Activated effector memory CD4-positive, alpha-beta T cell treated with anti-CD3 and anti-CD28 coated beads, Interleukin-2, amount 50 U/mL, for 16 hours (primary cell): ENCODE data around the gene TMPRSS6.
"Not testable (repeated sequence)": the region's sequence is repeated elsewhere in the genome, so short reads cannot be mapped to it uniquely, and the experiment has no call there.

Experiments used
- DNase-seq: peaks from one replicate; pipeline ENCODE4 v3.0.0-alpha.2; 2020

Gene TMPRSS6

DNA sequence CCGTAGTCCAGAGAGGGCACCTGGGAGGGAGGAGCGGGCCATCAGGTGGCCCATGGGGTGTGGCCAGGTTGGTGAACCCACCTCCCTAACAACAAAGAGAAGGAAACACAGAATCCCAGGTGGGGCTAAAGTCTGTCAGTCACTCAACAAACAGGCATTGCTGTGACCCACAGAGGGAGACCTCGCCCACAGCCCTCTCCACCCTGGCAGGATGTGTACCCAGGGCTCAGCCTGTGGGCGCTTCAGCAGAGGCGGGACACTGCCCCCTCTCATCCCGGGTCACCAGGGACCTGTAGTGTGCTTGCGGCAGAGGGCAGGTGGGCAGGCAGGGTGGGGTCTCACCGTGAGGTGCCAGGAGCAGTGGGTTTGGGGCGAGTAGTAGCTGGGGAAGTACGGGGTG lies 25.1 kb downstream of the TMPRSS6 start:
- no peak for DNase-seq

DNA sequence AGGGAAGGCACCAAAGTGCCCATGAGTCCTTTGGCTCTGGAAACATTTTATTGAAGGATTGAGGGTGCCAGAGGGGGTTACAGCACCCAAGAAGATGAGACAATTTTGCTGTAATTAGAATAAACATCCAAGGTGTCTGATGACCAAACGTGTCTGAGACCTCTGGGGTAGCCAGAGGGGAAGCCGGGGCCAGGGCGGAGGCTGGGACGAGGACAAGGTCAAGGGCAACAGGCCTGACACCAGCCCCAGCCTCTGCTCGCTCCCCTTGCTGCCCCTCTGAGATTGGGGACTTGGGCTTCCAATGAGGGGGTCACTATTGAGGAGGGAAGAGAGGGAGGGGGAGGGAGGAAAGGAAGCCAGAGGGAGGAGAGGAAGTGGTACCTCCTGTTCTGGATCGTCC lies 25.6 kb downstream of the TMPRSS6 start:
- DNase-seq, result no peak

DNA sequence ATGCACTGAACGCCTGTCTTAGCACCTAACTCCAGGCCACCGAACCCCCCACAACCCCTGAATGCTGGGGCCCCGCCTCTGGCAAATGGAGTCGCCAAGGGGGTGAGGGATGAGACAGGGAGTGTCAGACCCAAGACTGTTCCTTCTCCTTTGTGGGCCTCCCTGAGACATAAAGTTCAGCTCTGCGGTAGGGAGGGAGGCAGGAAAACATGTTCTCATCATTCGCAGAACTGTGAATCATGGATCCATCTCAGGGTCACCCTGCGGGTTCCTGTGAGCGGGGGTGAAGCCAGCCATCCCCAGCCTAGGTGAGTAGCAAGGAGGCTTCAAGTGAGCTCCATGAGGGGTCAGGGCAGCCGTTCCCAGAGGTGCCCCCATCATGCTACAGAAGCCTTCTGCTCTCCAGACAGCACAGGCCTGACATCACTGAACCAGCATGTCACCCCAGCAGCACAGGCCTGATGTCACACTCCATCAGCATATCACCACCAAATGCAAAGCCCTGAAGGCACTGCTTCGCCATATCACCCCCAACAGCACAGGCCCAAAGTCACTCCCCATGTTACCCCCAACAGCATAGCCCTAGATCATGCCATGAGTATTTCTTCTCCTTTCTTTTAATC lies 27.2 kb downstream of the TMPRSS6 start:
- peak; percentile 75 for DNase-seq

DNA sequence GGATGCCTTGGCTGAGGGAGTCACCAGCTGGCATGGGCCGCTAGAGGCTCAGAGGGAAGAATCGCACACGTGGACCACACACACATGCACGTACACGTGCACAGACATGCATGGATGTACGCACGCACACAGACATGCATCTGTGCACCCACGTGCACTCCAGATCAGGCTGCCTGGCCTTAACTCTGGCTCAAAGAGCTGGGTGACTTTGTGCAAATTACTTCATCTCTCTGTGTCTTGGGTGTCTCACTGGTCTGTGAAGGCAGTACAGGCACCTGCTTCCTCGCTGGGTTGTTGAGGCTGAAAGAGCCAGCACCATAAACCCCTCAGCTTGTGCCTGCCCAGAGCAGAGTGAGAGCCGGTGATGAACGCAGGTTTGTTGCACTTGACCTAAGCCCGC lies 28.7 kb downstream of the TMPRSS6 start:
- no peak for DNase-seq

DNA sequence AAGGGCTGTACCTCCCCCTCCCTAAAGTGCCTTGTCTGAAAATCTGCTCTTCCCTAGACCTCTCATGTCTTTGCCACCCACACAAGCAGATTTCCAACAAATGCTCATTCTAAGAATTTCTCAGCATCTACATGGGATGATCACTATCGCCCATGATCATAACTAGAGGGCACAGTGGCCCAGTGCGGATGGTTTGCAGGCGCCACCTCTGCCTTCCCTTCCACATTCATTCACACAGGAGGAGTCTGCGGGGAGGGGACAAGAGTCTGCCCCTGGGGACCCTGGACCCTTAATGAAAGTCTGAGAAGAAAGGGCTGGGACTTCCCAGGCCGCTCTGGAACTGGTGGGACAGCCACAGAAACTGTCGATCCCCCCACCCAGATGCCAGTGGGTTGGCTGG lies 29.1 kb downstream of the TMPRSS6 start:
- DNase-seq, result no peak

DNA sequence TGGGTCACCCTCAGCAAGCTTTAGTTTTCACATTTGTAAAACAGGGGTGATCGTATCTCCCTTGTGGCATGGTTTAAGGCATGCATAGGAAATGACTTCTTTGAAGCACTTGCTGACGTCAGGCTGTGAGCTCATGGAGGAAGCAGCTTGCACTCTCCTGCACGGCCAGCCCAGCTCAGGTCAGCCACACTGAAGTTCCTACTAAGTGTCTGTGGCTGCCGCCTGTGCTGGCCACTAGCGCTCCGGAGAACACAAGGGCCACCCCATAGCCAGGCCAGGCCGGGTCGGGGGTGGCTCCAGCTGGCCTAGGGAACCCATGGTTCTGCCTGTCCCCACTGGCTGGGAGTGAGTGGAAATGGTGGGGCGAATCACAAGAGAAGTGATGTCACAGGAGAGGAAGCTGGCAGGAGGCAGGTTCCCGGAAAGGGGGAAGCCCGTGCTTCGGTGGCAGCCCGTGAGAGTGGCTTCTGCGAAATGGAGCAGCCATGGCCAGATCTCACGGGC lies 29.8 kb downstream of the TMPRSS6 start:
- DNase-seq, result peak; percentile 90

DNA sequence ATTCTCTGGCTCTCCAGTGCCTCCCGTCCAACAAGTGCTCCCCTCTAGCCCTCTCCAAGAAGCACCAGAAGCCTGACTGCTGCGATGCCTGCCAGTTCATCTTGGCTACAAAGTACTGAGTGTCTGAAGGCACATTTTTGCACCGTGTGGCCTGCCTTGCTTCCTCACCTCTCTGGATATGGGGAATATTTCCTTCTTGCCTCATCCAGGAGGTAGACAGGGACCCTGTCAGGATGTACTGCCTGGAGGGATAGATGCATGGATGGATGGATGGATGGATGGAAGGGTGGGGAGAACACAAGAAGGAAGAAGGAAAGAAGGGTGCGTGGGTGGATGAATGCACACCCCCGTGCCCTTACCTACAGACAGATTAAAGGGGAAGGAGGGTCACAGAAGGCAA lies 30.4 kb downstream of the TMPRSS6 start:
- no peak for DNase-seq

DNA sequence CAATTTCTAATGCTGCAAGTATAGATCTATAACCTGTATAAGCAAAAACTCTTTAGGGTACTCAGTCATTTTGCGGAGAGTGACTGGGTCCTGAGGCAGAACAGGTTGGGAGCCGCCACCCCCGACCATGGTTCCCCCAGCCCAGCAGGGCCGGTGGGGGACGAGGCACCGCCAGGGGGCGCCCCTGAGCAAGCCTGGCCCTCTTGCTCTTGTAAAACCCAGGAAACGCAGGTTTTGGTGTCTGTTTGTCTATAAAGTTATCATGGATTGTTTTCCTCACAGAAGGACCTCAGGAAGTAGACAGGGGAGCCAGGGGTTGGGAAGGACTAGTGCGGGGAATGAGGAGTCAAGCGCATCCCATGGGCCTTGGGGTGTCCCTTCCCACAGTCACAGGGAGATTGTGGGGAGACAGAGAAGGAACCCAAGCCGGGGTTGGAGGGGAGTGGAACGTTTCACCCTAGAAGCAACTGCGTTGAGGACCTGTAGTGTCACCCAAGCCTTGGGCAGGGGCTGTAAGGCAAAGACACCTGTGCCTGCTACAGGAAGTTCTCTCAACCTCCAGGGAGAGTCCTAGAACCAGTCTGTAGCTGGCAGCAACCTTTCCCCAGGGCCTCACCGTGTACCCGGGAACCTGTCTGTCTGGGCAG lies 31.6 kb downstream of the TMPRSS6 start:
- DNase-seq, result peak; percentile 95

DNA sequence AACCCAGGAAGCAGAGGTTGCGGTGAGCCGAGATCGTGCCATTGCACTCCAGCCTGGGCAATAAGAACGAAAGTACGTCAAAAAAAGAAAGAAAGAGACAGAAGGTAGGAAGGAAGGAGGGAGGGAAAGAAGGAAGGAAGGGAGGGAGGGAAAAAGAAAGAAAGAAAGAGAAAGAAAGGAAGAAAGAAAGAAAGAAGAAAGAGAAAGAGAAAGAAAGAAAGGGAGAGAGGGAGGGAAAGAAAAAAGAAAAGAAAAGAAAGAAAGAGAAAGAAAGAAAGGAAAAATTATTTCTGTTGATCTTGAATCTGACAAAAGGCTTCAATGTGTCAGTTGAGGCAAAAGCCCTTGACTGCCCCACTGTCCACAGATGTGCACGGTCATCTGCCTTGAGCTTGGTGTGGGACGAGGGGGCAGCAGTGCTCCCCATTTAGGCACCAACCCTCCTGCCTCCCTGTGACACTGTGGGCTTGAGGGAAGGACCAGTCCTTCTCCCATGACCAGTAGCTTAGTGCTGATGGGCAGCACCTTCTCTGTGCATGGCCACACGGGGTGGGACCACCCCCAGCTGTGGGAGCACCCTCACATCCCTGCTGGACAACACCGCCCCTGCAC lies 33.6 kb downstream of the TMPRSS6 start:
- DNase-seq, result no peak

DNA sequence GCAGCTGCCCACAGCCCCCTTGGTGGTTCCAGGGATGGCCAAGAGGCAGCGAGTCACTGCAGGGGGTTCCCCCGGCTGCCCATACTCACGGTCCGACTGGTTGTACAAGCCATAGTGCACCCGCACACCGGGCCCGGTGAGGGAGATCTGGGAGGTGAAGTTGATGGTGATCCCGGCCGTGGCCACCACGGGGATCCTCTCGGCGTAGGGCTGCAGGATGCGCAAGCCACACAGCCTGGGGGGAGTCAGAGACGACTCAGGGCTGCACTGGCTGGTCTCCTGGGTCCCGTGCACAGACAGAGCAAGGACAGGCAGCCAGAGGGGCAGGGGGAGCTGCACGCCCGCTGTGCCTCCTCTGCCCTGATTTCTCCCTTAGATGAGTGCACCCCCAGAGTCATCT lies 34.5 kb downstream of the TMPRSS6 start:
- DNase-seq, result no peak

DNA sequence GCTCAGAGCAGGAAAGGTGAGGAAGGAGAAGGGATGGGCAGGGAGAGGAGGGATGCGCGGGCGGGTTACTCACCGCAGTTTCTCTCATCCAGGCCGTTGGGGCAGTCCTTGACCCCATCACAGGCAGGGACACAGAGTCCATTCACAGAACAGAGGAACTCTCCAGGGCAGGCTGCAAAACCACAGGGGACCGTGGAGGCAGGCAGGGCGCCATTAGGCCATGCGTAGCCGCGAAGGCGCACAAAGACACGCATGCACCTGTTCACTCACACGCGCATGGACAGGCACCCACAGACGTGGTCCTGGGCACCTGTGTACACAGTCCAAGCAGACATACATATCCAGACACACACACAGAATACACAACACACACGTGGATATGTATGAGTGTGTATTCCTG lies 35.0 kb downstream of the TMPRSS6 start:
- no peak for DNase-seq

DNA sequence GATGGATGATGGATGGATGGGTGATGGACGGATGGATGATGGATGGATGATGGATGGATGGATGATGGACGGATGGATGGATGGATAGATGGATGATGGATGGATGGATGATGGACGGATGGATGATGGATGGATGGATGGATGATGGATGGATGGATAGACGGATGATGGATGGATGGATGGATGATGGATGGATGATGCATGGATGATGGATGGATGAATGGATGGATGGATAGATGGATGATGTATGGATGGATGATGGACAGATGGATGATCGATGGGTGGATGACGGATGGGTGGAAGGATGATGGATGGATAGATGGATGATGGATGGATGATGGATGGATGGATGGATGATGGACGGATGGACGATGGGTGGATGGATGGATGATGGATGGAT lies 36.8 kb downstream of the TMPRSS6 start:
- DNase-seq, result no peak

DNA sequence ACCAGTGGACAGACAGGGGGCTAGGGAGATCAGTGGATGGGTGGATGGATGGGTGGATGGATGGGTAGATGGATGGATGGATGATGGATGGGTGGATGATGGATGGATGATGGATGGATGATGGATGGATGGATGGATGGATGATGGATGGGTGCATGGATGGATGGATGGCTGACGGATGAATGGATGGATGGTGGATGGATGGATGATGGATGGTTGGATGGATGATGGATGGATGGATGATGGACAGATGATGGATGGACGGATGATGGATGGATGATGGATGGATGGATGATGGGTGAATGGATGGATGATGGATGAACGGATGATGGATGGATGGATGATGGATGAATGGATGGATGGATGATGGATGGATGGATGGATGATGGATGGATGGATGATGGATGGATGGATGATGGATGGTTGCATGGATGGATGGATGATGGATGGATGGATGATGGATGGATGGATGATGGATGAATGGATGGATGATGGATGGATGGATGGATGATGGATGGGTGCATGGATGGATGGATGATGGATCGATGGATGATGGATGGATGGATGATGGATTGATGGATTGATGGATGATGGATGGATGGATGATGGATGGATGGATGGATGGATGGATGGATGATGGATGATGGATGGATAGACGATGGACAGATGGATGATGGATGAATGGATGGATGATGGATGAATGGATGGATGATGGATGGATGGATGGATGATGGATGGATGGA lies 37.5 kb downstream of the TMPRSS6 start:
- not testable (repeated sequence) for DNase-seq

DNA sequence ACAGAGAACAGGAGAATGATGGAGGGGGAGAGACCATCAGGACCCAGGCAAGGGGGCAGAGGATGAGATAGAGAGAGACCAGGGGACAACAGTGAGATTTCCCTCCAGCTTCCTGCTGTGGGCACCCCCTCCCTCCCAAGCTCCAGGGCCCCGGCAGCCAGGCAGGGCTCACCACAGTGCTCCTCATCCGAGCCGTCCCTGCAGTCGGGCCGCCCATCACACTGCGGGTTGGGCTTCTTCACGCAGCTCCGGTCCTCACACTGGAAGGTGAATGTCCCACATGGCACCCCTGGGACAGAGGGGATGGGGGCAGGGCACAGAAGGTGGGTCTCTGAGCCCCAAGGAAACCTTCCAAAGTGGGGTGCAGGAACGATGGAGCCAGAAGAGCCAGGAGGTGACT lies 38.8 kb downstream of the TMPRSS6 start:
- DNase-seq, result no peak

DNA sequence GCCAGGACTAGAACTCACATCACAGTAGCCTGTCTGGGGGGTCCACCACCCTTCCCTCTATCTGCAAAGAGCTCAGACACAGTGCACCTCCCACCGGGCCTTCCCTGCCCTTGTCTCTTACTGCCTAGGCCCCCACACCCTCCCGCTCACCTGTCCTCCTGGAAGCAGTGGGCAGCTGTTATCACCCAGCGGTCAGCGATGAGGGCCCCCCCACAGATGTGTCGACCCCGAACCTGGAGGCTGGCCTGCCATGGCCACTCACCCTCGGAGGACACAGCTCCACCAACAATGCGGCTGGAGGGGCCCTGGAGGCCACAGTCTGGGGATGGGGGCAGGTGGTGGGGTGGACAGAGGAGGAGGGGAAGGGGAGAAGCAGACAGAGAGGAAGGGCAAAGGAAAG lies 39.2 kb downstream of the TMPRSS6 start:
- DNase-seq, result no peak

DNA sequence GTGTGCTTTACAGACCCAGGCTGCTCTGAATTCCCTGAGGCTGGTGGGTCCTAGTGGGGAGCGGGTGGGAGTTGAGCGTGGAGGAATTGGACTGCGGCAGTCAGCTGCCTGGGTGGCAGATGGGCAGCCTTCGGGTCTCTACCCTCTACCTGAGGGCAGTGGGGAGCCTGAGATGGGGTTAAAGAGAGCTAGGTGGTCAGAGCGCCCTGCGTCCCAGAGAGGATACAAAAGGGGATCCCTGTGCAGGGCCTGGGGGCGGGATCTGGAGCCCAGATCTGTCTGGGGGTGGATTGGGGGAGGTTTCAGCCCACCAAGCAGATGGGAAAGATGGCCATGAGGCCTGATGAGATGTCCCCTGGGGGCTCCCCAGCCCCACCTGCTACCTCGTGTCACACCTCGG lies 39.8 kb downstream of the TMPRSS6 start:
- DNase-seq, result no peak

DNA sequence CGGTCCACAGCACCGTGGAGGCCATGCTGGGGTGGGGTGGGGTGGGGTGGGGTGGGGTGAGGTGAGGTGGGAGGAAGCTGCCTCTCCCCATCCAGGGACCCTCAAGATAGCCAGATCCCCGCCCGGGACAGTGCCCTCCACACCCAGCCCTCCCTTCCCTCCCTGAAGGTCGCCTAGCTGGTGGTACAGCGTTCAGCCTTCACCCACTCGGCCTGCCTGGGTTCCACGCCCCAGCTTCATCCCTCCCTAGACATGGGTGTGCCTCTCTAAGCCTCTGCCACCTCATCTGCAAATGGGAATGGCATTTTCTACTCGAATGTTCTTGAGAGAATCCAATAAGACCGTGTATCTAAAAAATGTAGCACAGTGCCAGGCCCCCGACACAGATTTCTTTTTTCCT lies 40.2 kb downstream of the TMPRSS6 start:
- no peak for DNase-seq

DNA sequence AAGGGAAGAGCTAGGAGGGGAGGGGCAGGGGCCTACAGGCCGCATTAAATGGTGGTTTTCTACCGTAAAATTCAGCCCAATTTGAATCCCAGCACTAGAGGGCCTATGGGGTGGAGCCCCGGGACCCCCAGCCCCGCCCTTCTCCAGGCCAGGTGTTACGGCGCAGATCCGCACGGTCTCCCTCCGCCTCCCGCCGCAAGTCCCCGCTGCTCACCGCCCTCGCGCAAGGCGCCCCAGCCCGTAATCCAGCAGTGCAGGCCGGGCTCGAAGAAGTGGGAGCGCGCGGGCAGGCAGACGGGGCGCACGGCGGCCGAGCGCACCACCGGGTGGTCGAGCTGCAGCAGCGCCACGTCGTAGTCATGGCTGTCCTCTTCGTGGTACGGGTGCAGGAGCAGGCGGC lies 40.7 kb downstream of the TMPRSS6 start:
- DNase-seq, result no peak

DNA sequence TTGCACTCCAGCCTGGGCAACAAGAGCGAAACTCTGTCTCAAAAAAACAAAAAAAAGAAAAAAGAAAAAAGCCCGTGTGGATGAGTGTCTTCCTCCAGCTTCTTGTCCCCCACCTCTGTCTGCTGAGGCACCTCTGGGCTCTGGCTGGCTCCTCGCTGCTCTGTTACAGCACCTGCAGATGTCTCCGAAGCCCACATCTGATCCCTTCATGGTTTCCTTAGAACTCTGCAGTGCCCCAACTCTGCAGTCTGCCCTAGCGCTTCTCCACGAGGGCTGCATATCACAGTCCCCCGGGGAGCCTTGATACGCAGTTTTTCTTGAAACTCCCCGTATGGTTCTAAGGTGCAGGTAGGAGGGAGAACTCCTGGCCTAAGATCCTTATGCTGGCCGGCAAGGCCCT lies 42.1 kb downstream of the TMPRSS6 start:
- DNase-seq, result no peak

DNA sequence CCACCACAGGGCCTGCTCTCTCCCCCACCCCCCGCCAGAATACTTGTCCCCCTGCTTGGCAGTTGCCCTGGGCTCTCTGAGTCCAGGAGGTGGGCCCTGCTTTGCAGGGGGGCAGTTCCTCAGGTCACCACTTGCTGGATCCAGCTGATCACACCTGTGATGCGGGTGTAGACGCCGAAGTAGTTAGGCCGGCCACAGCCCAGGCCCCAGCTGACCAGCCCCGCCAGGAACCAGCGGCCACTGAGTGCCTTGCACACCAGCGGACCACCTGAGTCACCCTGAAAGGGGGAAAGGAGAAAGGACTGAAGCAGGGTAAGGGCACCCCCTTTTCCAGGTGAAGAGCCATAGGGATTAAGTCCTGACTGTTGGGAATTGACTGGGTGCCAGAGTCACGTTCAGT lies 43.6 kb downstream of the TMPRSS6 start:
- no peak for DNase-seq

DNA sequence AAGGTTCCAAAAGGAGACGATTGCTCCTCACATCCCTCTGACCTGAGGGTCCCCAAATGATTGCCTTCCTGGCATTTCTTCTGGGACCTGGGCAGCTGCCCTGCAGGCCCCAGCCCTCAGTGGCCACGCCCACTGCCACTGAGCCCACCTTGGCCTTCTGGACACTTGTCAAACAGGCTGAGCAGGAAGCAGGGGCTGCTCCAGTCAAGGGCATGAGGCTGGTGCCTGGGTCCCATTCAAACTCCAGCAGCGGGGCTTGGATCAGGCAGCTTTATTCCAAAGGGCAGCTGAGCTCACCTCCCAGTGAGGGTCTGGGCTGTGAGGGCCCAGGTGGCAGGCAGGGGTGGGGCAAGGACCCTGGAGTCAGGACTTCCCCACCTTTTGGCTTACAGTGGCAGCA lies 44.3 kb downstream of the TMPRSS6 start:
- no peak for DNase-seq

DNA sequence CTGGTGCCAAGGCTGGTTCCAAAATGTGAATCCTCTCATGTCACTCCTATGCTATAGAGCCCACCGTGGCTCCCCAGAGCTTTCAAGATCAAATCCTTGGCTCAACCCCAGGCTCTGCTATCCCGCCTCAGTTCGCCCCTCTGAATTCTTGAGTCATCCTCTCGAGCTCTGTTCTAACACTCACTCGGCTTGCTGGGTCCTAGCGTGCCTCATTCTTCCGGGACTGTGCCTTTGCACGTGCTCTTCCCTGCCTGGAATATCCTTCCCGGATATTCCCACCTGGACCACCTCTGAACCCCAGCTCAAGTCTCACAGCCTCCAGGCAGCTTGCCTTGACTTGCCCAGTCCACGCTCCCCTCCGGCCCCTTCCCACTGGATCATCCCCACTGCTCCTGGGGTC lies 45.0 kb downstream of the TMPRSS6 start:
- no peak for DNase-seq
